ENCODE data around the gene ANGPTL3. TPM values are rescaled to one million over a fixed set of nuclear protein-coding genes. Genes with fewer than 3 reads are reported as not detected.

The ANGPTL3 gene
- total and polyA plus RNA-seq, 2 experiments from 2014 or later = 42.2 to 81.8 TPM

GRCh38 chr1:62652387-62652786, 55.1 kb downstream of the ANGPTL3 start:
- H3K27me3 ChIP-seq = no peaks in the 10 kb centered on the region
- H3K4me2 ChIP-seq = no peak overlapping the region
- no peaks in the 10 kb centered on the region for H4K20me1 ChIP-seq (ENCODE audit: insufficient read depth, poor library complexity, severe bottlenecking)
- H3K4me3 ChIP-seq = no peak overlapping the region
- H3K36me3 ChIP-seq (replicated peaks; ENCODE audit: insufficient read depth, low read depth) = peaks cover 3% of the 10 kb centered on the region
- no peaks in the 10 kb centered on the region for H3K9me2 ChIP-seq (replicated peaks; ENCODE audit: insufficient read depth)
- no peak overlapping the region for H3K27ac ChIP-seq
- no peak for DNase-seq (ENCODE audit: low spot score)
- peaks cover 25% of the 10 kb centered on the region for H3K79me2 ChIP-seq
- H3K9me3 ChIP-seq (ENCODE audit: low read depth) = no peaks in the 10 kb centered on the region
- no peaks in the 10 kb centered on the region for H3K4me1 ChIP-seq (ENCODE audit: insufficient read depth)
- H2AFZ ChIP-seq = no peak overlapping the region
- TF ChIP-seq EZH2 (IDR thresholded peaks at IDR 0.05; ENCODE audit: borderline replicate concordance) = no peak
- TF ChIP-seq CTCF (IDR thresholded peaks at IDR 0.05; ENCODE audit: poor library complexity) = no peak
- no peak for TF ChIP-seq EZH2phosphoT487 (IDR thresholded peaks at IDR 0.05; ENCODE audit: low read depth, severe bottlenecking, unreplicated experiment)

DNA sequence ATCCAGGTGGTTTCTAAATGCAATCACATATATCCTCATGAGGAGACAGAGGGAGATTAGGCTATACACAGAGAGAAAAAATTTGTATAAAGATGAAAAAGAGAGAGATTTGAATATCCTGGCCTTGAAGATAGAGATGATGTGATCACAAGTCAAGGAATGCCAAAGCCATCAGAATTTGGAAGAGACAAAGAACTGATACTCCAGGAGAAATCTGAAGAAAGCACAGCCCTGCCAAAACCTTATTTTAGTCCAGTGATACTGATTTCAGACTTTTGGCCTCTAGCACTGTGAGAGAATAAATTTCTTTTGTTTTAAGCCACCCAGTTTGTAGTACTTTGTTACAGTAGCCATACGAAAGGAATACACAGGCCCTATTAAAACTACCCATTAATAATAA, 57.4 kb downstream of the ANGPTL3 start:
- no peak for DNase-seq (ENCODE audit: low spot score)
- no peak overlapping the region for H3K4me2 ChIP-seq
- WGBS (ENCODE audit: low lambda C conversion rate, missing lambda C conversion rate) = 97% methylated on average over 1 of the region's 1 CpG
- peaks cover 48% of the 10 kb centered on the region for H3K79me2 ChIP-seq
- no peak overlapping the region for H3K27ac ChIP-seq
- no peaks in the 10 kb centered on the region for H3K4me1 ChIP-seq (ENCODE audit: insufficient read depth)
- H3K36me3 ChIP-seq (replicated peaks; ENCODE audit: insufficient read depth, low read depth) = no peaks in the 10 kb centered on the region
- H3K4me3 ChIP-seq = no peak overlapping the region
- no peak overlapping the region for H2AFZ ChIP-seq
- H3K9me2 ChIP-seq (replicated peaks; ENCODE audit: insufficient read depth) = no peaks in the 10 kb centered on the region
- no peaks in the 10 kb centered on the region for H3K9me3 ChIP-seq (ENCODE audit: low read depth)
- H4K20me1 ChIP-seq (ENCODE audit: insufficient read depth, poor library complexity, severe bottlenecking) = no peaks in the 10 kb centered on the region
- H3K27me3 ChIP-seq = no peaks in the 10 kb centered on the region
- TF ChIP-seq CTCF (IDR thresholded peaks at IDR 0.05; ENCODE audit: poor library complexity) (no peak), EZH2 (IDR thresholded peaks at IDR 0.05; ENCODE audit: borderline replicate concordance) (no peak), EZH2phosphoT487 (IDR thresholded peaks at IDR 0.05; ENCODE audit: low read depth, severe bottlenecking, unreplicated experiment) (no peak)

Other genes with a start within 250 kb of the ANGPTL3 start
- gene USP1, start 160.5 kb upstream of the ANGPTL3 start, total RNA-seq = 22.7 and 28.5 TPM in 2 replicates
- 11.6 and 16.1 TPM in 2 replicates for gene USP1, start 160.5 kb upstream of the ANGPTL3 start, polyA plus RNA-seq
- 53.4 and 194 TPM in 2 replicates for gene DOCK7, start 90.9 kb downstream of the ANGPTL3 start, total RNA-seq
- gene DOCK7, start 90.9 kb downstream of the ANGPTL3 start, polyA plus RNA-seq = 22.4 and 24.4 TPM in 2 replicates
- 8.3 and 10.6 TPM in 2 replicates for gene ATG4C, start 186.6 kb downstream of the ANGPTL3 start, total RNA-seq
- 6.8 and 7.2 TPM in 2 replicates for gene ATG4C, start 186.6 kb downstream of the ANGPTL3 start, polyA plus RNA-seq

Data from hepatocyte (in vitro differentiated cells).